HepG2 (cell line): ENCODE data around the gene MPO. TPM values are rescaled to one million over a fixed set of nuclear protein-coding genes. Genes with fewer than 3 reads are reported as not detected.

Experiments used
- ATAC-seq: fragments of 200-7000 bp; cut with Tn5 transposase; 3 replicates; pipeline ENCODE4 v1.9.1; 2020; ENCODE audit warnings: mild to moderate bottlenecking, moderate library complexity
- BruUV-seq: library from RNA; stranded (reverse); fragments of 400-500 nt; replicated peaks from 2 replicates; lab custom pipeline; 2021; lab: Mats Ljungman, UMichigan
- CTCF ChIA-PET: fragments of 300-600 bp; formaldehyde crosslinking; extraction: SDS; loops from one replicate; lab custom pipeline; 2021; ENCODE audit warnings: low total read pairs, inconsistent platforms, low intra/inter-chr PET ratio; lab: Yijun Ruan, JAX
- POLR2A ChIA-PET: fragments of 350-600 bp; sonication (Branson Sonifier 250); formaldehyde crosslinking; loops from one replicate; lab custom pipeline; 2020; ENCODE audit warnings: antibody characterized with exemption, inconsistent platforms; lab: Yijun Ruan, JAX
- DNase-seq: peaks from one replicate; pipeline ENCODE4 v3.0.0-alpha.2; 2015; ENCODE audit warnings: low spot score
- FAIRE-seq: peaks from 3 replicates; lab custom pipeline; 2011; peaks lifted over from hg19 to GRCh38; lab: Jason Lieb, UNC
- H2AFZ ChIP-seq: one replicate; pipeline ENCODE4 v1.6.1; 2011; ENCODE audit warnings: low read length, inconsistent platforms
- H3K27ac ChIP-seq: fragments of 300-600 bp; 3 replicates; pipeline ENCODE4 v1.8.0; 2011; ENCODE audit warnings: mixed run types, mild to moderate bottlenecking, mixed read lengths, low read length, inconsistent platforms; ENCODE audit not compliant: insufficient read depth; ENCODE audit errors: extremely low read length
- H3K27me3 ChIP-seq, 2 experiments: fragments of 200-600 bp in 1 of 2; 2 replicates in 1 of 2; 3 replicates in 1 of 2; pipeline versions ENCODE4 v1.6.0 to v1.8.0; 2011; ENCODE audit warnings: low read length in 2 of 2, mild to moderate bottlenecking in 2 of 2, moderate library complexity in 2 of 2, inconsistent platforms in 1 of 2; ENCODE audit not compliant: insufficient read depth in 2 of 2, control insufficient read depth in 1 of 2
- H3K36me3 ChIP-seq, 2 experiments: fragments of 200-600 bp in 1 of 2; replicated peaks in 1 of 2; 2 replicates in 1 of 2; 3 replicates in 1 of 2; pipeline versions ENCODE4 v1.5.1 to v1.8.0; 2011; ENCODE audit warnings: low read length in 2 of 2, inconsistent platforms in 1 of 2; ENCODE audit not compliant: insufficient read depth in 2 of 2, control insufficient read depth in 1 of 2
- H3K4me1 ChIP-seq: 2 replicates; pipeline ENCODE4 v1.5.1; 2012; ENCODE audit warnings: low read length, inconsistent platforms; ENCODE audit not compliant: insufficient read depth
- H3K4me2 ChIP-seq: 2 replicates; pipeline ENCODE4 v1.6.0; 2011; ENCODE audit warnings: low read depth, low read length, inconsistent platforms
- H3K4me3 ChIP-seq, 3 experiments: fragments of 200-600 bp in 1 of 3; sonication (generic), shearing (Covaris generic) in 1 of 3; replicated peaks in 1 of 3; 2 replicates each; pipeline ENCODE4 v1.5.1; 2011 to 2016; ENCODE audit warnings: low read length in 3 of 3, inconsistent platforms in 2 of 3, low read depth in 2 of 3, mild to moderate bottlenecking in 2 of 3, control low read depth in 1 of 3, mixed read lengths in 1 of 3; ENCODE audit not compliant: insufficient read depth in 1 of 3
- H3K79me2 ChIP-seq: one replicate; pipeline ENCODE4 v1.6.1; 2011; ENCODE audit warnings: low read length, inconsistent platforms; ENCODE audit not compliant: insufficient read depth
- H3K9ac ChIP-seq: 2 replicates; pipeline ENCODE4 v1.6.0; 2011; ENCODE audit warnings: mild to moderate bottlenecking, low read depth, low read length, inconsistent platforms; ENCODE audit not compliant: insufficient read depth
- H3K9me3 ChIP-seq: 2 replicates; pipeline ENCODE4 v1.5.1; 2012; ENCODE audit warnings: mild to moderate bottlenecking, low read length
- H4K20me1 ChIP-seq: 2 replicates; pipeline ENCODE4 v1.6.0; 2011; ENCODE audit warnings: inconsistent platforms, mild to moderate bottlenecking, low read length, moderate library complexity; ENCODE audit not compliant: insufficient read depth
- MAX ChIP-seq: IDR thresholded peaks from 2 replicates; pipeline ENCODE4 v1.6.1; 2012; ENCODE audit warnings: inconsistent platforms
- PCBP1 ChIP-seq: fragments of 200-400 bp; formaldehyde crosslinking; IDR thresholded peaks from 2 replicates; pipeline ENCODE4 v1.6.1; 2017; ENCODE audit warnings: mild to moderate bottlenecking, low read depth, low read length, borderline replicate concordance
- SIN3B ChIP-seq: fragments of 150-350 bp; IDR thresholded peaks from 2 replicates; pipeline ENCODE4 v1.6.1; 2014; ENCODE audit warnings: low read length
- TAF1 ChIP-seq: sonication (generic); formaldehyde crosslinking; IDR thresholded peaks from 2 replicates; pipeline ENCODE4 v1.4.0; 2020; ENCODE audit warnings: missing genetic modification reagents
- ZBTB38 ChIP-seq: sonication (generic); formaldehyde crosslinking; IDR thresholded peaks from 2 replicates; pipeline ENCODE4 v1.5.1; 2020; ENCODE audit warnings: mild to moderate bottlenecking, missing genetic modification reagents
- ZNF354B ChIP-seq: sonication (generic); formaldehyde crosslinking; IDR thresholded peaks from 2 replicates; pipeline ENCODE4 v1.8.0; 2022; ENCODE audit warnings: mild to moderate bottlenecking, missing genetic modification reagents
- ZNF530 ChIP-seq: sonication (generic); formaldehyde crosslinking; IDR thresholded peaks from 2 replicates; pipeline ENCODE4 v1.5.0; 2020; ENCODE audit warnings: low read depth, mild to moderate bottlenecking, missing genetic modification reagents
- whole genome bisulfite sequencing: methylation state at CpG from one replicate; pipeline ENCODE4 v1.1.6; 2017; ENCODE audit warnings: low lambda C conversion rate; 5-methylcytosine and 5-hydroxymethylcytosine counted together
- in situ Hi-C: cut with HindIII; loops from 2 replicates; pipeline ENCODE4 v1.10.0; 2017; ENCODE audit warnings: low pct_unique_long_range_greater_than_20kb; ENCODE audit not compliant: extremely low pct_ligation_motif_present
- intact Hi-C: fragments of 100-400 bp; cut with micrococcal nuclease; formaldehyde crosslinking; loops from one replicate; pipeline ENCODE4 v1.10.0; 2022; ENCODE audit not compliant: unreplicated experiment
- polyA plus RNA-seq, 8 experiments: library from polyadenylated mRNA; depleted of rRNA in 3 of 8; stranded (reverse) in 7 of 8; unstranded in 1 of 8; fragments of >200 nt; fragmentation: Illumina TruSeq in 4 of 8; extraction: Trizol in 4 of 8; gene quantifications; 2 replicates each; pipeline versions ENCODE4 v1.2.1 to v1.2.3, GENCODE V29; 2011 to 2016; ENCODE audit warnings: low read depth in 4 of 8, missing spikeins in 1 of 8, mixed read lengths in 1 of 8; ENCODE audit not compliant: insufficient read depth in 1 of 8
- total RNA-seq, 5 experiments: library from RNA; depleted of rRNA; stranded (reverse); fragments of >200 nt; fragmentation: Illumina TruSeq; extraction: Trizol; gene quantifications; 2 replicates each; pipeline ENCODE4 v1.2.3, GENCODE V29; 2016; ENCODE audit warnings: low read depth in 1 of 5
- TF ChIP-seq, protein P1 (sequence below): sonication (generic); formaldehyde crosslinking; IDR thresholded peaks from 2 replicates; pipeline ENCODE4; 2020; ENCODE audit warnings: missing genetic modification reagents, mild to moderate bottlenecking, borderline replicate concordance

Gene MPO
- total and polyA plus RNA-seq, 2 of the 13 experiments (the other 11 are each of a cell fraction or from before 2014, with no cell fraction given), result not detected

DNA sequence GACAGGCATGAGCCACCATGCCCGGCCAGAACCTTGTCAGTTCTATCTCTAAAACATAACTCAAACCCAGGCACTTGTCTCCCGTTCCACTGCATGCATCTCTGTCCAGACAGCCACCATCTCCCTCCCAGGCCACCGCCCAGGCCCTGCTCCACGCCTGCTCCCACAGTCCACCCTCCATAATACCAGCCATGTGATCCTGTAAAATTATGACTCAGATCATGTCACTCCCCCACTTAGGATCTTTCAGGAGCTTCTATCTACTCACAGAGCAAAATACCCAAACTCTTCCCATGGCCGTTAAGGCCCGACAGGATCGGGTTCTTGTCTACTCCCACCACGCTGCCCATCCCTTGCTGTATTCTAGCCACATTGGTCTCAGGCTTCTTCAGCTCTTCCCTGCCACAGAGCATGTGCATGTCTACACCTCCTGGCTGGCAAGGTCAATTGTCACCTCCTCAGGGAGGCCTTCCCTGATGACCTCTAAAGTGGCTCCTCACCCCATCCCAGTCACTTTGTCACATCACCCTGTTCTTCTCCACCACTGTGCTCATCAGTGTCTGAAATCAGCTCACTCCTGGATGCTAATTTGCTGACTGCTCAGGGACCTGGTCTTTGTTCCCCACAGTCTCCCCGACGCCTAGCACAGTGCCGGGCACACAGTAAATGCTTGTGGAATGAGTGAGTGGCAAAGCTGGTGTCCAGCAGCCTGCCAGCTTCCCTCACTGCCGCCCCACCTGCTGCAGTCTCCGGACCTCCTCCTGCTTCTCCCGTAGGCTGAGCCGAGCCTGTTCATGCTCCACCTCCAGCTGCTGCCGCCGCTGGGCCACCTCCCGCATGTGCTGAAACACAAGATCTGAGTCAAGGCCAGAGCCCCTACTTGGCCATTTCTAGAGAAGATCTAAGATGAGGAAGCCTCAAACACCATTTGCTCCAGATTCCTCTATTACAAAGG, 41.1 kb upstream of the MPO start:
- H3K36me3 ChIP-seq, result no peaks in the 10 kb centered on the region
- no peak overlapping the region for H3K4me3 ChIP-seq
- TF ChIP-seq, protein P1, sequence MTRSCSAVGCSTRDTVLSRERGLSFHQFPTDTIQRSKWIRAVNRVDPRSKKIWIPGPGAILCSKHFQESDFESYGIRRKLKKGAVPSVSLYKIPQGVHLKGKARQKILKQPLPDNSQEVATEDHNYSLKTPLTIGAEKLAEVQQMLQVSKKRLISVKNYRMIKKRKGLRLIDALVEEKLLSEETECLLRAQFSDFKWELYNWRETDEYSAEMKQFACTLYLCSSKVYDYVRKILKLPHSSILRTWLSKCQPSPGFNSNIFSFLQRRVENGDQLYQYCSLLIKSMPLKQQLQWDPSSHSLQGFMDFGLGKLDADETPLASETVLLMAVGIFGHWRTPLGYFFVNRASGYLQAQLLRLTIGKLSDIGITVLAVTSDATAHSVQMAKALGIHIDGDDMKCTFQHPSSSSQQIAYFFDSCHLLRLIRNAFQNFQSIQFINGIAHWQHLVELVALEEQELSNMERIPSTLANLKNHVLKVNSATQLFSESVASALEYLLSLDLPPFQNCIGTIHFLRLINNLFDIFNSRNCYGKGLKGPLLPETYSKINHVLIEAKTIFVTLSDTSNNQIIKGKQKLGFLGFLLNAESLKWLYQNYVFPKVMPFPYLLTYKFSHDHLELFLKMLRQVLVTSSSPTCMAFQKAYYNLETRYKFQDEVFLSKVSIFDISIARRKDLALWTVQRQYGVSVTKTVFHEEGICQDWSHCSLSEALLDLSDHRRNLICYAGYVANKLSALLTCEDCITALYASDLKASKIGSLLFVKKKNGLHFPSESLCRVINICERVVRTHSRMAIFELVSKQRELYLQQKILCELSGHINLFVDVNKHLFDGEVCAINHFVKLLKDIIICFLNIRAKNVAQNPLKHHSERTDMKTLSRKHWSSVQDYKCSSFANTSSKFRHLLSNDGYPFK (CRISPR knock-in tag), result 0 out of 2 replicates have a peak, but pooled peaks have one; percentile 15
- no peak for TF ChIP-seq PCBP1
- TF ChIP-seq MAX, result peak; percentile 16; the same call in 1 of the 2 replicates
- no peak for TF ChIP-seq SIN3B
- TF ChIP-seq TAF1 (CRISPR knock-in tag), result no peak
- TF ChIP-seq ZBTB38 (CRISPR knock-in tag), result no peak
- no peak for TF ChIP-seq ZNF354B (CRISPR knock-in tag)
- TF ChIP-seq ZNF530 (CRISPR knock-in tag), result no peak
- CTCF ChIA-PET, result no interaction called here
- peak overlapping the region; percentile 41; the same call in 1 of the 2 replicates for H3K4me2 ChIP-seq
- no TSS peak for BruUV-seq
- intact Hi-C loops (no loop called here), in situ Hi-C loops (no loop called here)
- H3K9me3 ChIP-seq, result no peaks in the 10 kb centered on the region
- DNase-seq (no peak), ATAC-seq (peak; percentile 17; the same call in 2 of the 3 replicates), FAIRE-seq (no peak)
- peaks cover 27% of the 10 kb centered on the region for H3K4me1 ChIP-seq
- POLR2A ChIA-PET, result interaction anchor here (0.6 to 2.3 kb wide), 5 partner anchors 15 to 96 kb away, joined by 3 to 10 read pairs (median 4); partner anchors contain the start of genes RNF43 and SUPT4H1
- H3K9ac ChIP-seq, result no peak overlapping the region
- peaks cover 28 to 78% of the 10 kb centered on the region in 2 experiments for H3K27me3 ChIP-seq
- no peak overlapping the region for H2AFZ ChIP-seq
- no peak overlapping the region for H3K27ac ChIP-seq
- no peaks in the 10 kb centered on the region for H3K79me2 ChIP-seq
- WGBS, result 39% methylated on average over 17 of the region's 18 CpGs
- H4K20me1 ChIP-seq, result no peaks in the 10 kb centered on the region
